Activated T-cell treated with anti-CD3 and anti-CD28 coated beads, Interleukin-2, amount 50 U/mL, for 4 hours (primary cell): Measurements from ENCODE around the gene NOL9. TPM values are rescaled to one million over a fixed set of nuclear protein-coding genes. Genes with fewer than 3 reads are reported as not detected.

Experiments
- ATAC-seq, 2 donors: fragments of 200-7000 bp; cut with Tn5 transposase; one replicate each; pipeline ENCODE4 v1.10.0; 2021
- DNase-seq: peaks from one replicate; pipeline ENCODE4 v3.0.0-alpha.2; 2020
- H3K27me3 Mint-ChIP-seq: one replicate; pipeline ENCODE4 v1.8.0; 2021; ENCODE audit warnings: low read depth, mixed read lengths
- H3K36me3 Mint-ChIP-seq: one replicate; pipeline ENCODE4 v1.8.0; 2022; ENCODE audit warnings: mixed read lengths; ENCODE audit not compliant: insufficient read depth
- H3K4me1 Mint-ChIP-seq: one replicate; pipeline ENCODE4 v1.8.0; 2021; ENCODE audit warnings: low read depth, mixed read lengths
- H3K4me3 Mint-ChIP-seq: one replicate; pipeline ENCODE4 v1.8.0; 2021; ENCODE audit warnings: mild to moderate bottlenecking, moderate library complexity, mixed read lengths
- H3K9me3 Mint-ChIP-seq: one replicate; pipeline ENCODE4 v1.8.0; 2021; ENCODE audit warnings: mixed read lengths
- total RNA-seq, 3 donors: library from RNA; stranded (reverse); gene quantifications; one replicate each; pipeline ENCODE4 v1.2.1, GENCODE V29; 2021

The NOL9 gene
- total RNA-seq, 3 donors from 2014 or later: 69.3 to 80.2 (median 76.5) TPM

- H3K4me3 Mint-ChIP-seq: no peak overlapping the region
- peaks cover 2% of the 10 kb centered on the region for H3K36me3 Mint-ChIP-seq
- DNase-seq (no peak), ATAC-seq (no peak)
- H3K9me3 Mint-ChIP-seq: no peaks in the 10 kb centered on the region
- H3K27me3 Mint-ChIP-seq: no peaks in the 10 kb centered on the region
- H3K4me1 Mint-ChIP-seq: peaks cover 38% of the 10 kb centered on the region
Measured at GRCh38 chr1:6584126-6585080, 30.1 kb upstream of the NOL9 start.

GRCh38 chr1:6582370-6582769 lies 28.1 kb upstream of the NOL9 start:
- Mint-ChIP-seq H3K27me3 (no peaks in the 10 kb centered on the region), H3K9me3 (no peaks in the 10 kb centered on the region), H3K4me1 (peaks cover 40% of the 10 kb centered on the region), H3K36me3 (no peaks in the 10 kb centered on the region), H3K4me3 (peak overlapping the region; percentile 88)
- DNase-seq (no peak), ATAC-seq (no peak)

DNA sequence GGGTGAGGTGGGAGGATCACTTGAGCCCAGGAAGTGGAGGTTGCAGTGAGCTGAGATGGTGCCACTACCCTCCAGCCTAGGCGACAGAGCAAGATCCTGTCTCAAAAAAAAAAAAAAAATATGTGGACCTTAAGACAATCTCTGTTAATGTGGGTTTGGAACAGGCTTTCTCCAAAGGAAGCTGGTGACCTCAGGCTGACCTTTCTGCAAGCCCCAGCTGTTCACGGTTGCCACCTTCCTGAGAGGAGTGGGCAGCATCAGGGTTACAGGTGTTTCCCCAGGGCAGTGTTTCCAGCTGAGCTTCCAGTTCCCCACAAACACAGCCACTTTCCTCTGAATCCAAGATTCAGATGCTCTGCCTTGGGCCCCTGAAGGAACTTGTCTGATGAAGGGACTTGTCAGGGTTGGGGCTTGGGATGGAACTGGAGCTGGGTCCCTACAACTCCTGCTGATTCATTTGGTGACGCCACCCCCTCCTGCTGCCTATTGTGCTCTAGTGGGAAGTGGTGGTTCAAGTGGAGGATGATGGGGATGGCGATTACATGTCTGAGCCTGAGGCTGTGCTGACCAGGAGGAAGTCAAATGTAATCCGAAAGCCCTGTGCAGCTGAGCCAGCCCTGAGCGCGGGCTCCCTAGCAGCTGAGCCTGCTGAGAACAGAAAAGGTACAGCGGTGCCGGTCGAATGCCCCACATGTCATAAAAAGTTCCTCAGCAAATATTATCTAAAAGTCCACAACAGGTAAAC lies 27.4 kb upstream of the NOL9 start:
- no peaks in the 10 kb centered on the region for H3K9me3 Mint-ChIP-seq
- no peak for DNase-seq
- ATAC-seq: no peak
- H3K36me3 Mint-ChIP-seq: no peaks in the 10 kb centered on the region
- H3K27me3 Mint-ChIP-seq: no peaks in the 10 kb centered on the region
- H3K4me1 Mint-ChIP-seq: peaks cover 40% of the 10 kb centered on the region
- peak overlapping the region; percentile 88 for H3K4me3 Mint-ChIP-seq

DNA sequence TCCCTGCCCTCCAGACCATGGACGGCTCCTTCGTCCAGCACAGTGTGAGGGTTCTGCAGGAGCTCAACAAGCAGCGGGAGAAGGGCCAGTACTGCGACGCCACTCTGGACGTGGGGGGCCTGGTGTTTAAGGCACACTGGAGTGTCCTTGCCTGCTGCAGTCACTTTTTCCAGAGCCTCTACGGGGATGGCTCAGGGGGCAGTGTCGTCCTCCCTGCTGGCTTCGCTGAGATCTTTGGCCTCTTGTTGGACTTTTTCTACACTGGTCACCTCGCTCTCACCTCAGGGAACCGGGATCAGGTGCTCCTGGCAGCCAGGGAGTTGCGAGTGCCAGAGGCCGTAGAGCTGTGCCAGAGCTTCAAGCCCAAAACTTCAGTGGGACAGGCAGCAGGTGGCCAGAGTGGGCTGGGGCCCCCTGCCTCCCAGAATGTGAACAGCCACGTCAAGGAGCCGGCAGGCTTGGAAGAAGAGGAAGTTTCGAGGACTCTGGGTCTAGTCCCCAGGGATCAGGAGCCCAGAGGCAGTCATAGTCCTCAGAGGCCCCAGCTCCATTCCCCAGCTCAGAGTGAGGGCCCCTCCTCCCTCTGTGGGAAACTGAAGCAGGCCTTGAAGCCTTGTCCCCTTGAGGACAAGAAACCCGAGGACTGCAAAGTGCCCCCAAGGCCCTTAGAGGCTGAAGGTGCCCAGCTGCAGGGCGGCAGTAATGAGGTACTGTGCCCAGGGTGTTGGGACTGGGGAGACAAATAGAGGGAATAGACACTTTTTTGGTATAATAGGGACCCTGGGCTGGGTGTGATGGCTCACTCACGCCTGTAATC lies 26.5 kb upstream of the NOL9 start:
- no peak for ATAC-seq
- no peaks in the 10 kb centered on the region for H3K36me3 Mint-ChIP-seq
- peak overlapping the region; percentile 88 for H3K4me3 Mint-ChIP-seq
- H3K27me3 Mint-ChIP-seq: no peaks in the 10 kb centered on the region
- H3K4me1 Mint-ChIP-seq: peaks cover 40% of the 10 kb centered on the region
- DNase-seq: no peak
- no peaks in the 10 kb centered on the region for H3K9me3 Mint-ChIP-seq

GRCh38 chr1:6580119-6580592 lies 25.8 kb upstream of the NOL9 start:
- Mint-ChIP-seq H3K36me3 (no peaks in the 10 kb centered on the region), H3K27me3 (no peaks in the 10 kb centered on the region), H3K9me3 (no peaks in the 10 kb centered on the region), H3K4me3 (peak overlapping the region; percentile 88), H3K4me1 (peaks cover 40% of the 10 kb centered on the region)
- peak; percentile 13 to 47 for ATAC-seq
- DNase-seq: no peak

DNA sequence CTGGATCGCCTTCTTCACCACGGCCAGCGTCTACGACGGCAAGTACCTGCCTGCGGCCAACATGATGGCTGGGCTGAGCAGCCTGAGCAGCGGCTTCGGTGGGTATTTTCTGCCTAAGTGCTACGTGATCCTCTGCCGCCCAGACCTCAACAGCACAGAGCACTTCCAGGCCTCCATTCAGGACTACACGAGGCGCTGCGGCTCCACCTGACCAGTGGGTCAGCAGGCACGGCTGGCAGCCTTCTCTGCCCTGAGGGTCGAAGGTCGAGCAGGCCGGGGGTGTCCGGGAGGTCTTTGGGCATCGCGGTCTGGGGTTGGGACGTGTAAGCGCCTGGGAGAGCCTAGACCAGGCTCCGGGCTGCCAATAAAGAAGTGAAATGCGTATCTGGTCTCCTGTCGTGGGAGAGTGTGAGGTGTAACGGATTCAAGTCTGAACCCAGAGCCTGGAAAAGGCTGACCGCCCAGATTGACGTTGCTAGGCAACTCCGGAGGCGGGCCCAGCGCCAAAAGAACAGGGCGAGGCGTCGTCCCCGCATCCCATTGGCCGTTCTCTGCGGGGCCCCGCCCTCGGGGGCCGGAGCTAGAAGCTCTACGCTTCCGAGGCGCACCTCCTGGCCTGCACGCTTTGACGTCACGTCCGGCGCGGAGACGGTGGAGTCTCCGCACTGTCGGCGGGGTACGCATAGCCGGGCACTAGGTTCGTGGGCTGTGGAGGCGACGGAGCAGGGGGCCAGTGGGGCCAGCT lies 25.2 kb upstream of the NOL9 start, which contains the start of gene ZBTB48:
Gene ZBTB48, plus strand, starts transcription at position 621 of the 745 bp plus-strand sequence. CDS start 616 bp downstream, outside the sequence.
- DNase-seq: peak; percentile 96
- Mint-ChIP-seq H3K4me3 (peak within 1 kb of the TSS; percentile 88), H3K9me3 (no peaks in the 10 kb centered on the region), H3K36me3 (no peaks in the 10 kb centered on the region), H3K27me3 (no peaks in the 10 kb centered on the region), H3K4me1 (peaks cover 35% of the 10 kb centered on the region)
- peak; percentile 99 for ATAC-seq

- H3K36me3 Mint-ChIP-seq: no peaks in the 10 kb centered on the region
- no peaks in the 10 kb centered on the region for H3K27me3 Mint-ChIP-seq
- ATAC-seq: no peak
- H3K4me1 Mint-ChIP-seq: peaks cover 31% of the 10 kb centered on the region
- no peaks in the 10 kb centered on the region for H3K9me3 Mint-ChIP-seq
- peak overlapping the region; percentile 88 for H3K4me3 Mint-ChIP-seq
- no peak for DNase-seq
Measured at GRCh38 chr1:6578624-6579373, 24.5 kb upstream of the NOL9 start.

- Mint-ChIP-seq H3K27me3 (no peaks in the 10 kb centered on the region), H3K9me3 (no peaks in the 10 kb centered on the region), H3K36me3 (no peaks in the 10 kb centered on the region), H3K4me1 (peaks cover 31% of the 10 kb centered on the region), H3K4me3 (no peak overlapping the region)
- ATAC-seq (no peak), DNase-seq (no peak)
Measured at GRCh38 chr1:6577831-6578525, 23.7 kb upstream of the NOL9 start.

DNA sequence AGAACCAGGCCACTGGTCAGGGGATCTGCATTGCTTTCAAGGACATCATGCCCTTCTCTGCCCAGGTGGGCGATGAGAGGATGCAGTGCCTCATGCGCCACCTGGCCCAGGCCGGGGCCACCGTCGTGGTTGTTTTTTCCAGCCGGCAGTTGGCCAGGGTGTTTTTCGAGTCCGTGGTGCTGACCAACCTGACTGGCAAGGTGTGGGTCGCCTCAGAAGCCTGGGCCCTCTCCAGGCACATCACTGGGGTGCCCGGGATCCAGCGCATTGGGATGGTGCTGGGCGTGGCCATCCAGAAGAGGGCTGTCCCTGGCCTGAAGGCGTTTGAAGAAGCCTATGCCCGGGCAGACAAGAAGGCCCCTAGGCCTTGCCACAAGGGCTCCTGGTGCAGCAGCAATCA lies 20.5 kb upstream of the NOL9 start:
- Mint-ChIP-seq H3K36me3 (no peaks in the 10 kb centered on the region), H3K4me1 (peaks cover 8% of the 10 kb centered on the region), H3K9me3 (no peaks in the 10 kb centered on the region), H3K27me3 (peaks cover 5% of the 10 kb centered on the region), H3K4me3 (no peak overlapping the region)
- DNase-seq (no peak), ATAC-seq (no peak)

DNA sequence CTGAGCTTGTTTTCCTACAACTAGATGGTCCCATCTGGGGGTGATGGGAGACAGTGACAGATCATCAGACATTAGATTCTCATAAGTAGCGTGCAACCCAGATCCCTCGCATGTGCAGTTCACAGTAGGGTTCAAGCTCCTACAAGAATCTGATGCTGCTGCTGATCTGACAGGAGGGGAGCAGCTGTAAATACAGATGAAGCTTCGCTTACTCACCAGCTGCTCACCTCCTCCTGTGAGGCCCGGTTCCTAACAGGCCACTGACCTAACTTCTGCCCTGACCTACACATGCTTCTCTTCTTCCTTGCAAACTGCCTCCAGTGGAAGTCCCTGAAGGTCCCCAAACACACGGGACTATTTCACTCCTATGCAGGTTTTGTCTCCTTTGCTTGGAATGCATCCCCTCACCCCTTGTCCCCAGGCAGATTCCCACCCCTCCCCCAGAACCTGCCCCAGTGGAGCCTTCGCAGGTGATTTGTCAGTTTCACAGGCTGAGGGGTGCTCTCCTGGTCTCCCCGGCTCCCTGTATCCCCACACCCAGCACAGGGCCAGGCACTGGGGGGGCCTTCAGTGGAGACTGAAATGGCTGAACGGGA lies 19.8 kb upstream of the NOL9 start:
- no peaks in the 10 kb centered on the region for H3K9me3 Mint-ChIP-seq
- DNase-seq (no peak), ATAC-seq (no peak)
- peaks cover under 1% of the 10 kb centered on the region for H3K4me1 Mint-ChIP-seq
- no peaks in the 10 kb centered on the region for H3K36me3 Mint-ChIP-seq
- peaks cover 5% of the 10 kb centered on the region for H3K27me3 Mint-ChIP-seq
- no peak overlapping the region for H3K4me3 Mint-ChIP-seq

DNA sequence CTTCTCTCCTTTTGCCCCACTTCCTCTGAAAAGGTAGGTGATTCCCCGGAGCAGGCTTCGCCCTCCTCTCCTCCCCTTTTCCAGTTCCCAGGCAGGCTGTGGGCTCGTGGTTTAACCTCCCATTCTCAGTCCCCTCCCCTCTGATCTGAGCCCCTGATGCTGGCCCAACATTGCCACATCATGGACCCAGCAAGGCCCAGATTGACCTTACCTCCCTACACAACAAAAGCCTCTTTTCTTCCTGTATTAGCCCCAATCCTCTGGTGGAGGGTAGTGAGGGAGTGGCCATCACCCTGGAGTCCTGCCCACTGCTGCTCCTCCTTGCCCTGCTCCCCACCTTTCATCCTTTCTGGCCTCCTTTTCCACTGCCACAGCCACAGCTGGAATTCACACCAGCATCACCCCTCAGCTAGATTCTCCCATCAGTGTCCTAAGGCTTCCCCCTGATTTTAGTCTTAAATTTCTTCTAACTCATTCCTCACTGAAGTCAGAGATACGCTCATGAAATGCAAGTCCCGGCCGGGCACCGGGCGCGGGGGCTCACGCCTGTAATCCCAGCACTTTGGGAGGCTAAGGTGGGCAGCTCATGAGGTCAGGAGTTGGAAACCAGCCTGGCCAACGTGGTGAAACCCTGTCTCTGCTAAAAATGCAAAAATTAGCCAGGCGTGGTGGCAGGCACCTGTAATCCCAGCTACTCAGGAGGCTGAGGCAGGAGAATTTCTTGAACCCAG lies 18.5 kb upstream of the NOL9 start:
- H3K4me1 Mint-ChIP-seq: no peaks in the 10 kb centered on the region
- H3K9me3 Mint-ChIP-seq: no peaks in the 10 kb centered on the region
- no peaks in the 10 kb centered on the region for H3K36me3 Mint-ChIP-seq

DNA sequence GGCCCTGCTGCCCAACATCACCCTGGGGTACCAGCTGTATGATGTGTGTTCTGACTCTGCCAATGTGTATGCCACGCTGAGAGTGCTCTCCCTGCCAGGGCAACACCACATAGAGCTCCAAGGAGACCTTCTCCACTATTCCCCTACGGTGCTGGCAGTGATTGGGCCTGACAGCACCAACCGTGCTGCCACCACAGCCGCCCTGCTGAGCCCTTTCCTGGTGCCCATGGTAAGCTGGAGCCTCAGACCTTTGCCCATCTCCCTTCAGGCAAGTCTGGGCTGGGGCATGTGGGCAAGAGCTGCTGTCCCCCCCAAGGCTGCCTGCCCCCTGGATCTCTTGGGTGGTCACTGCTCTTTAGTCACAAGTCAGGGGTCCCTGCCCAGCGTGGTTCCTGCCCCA lies 16.7 kb upstream of the NOL9 start:
- H3K4me1 Mint-ChIP-seq: no peaks in the 10 kb centered on the region
- DNase-seq: no peak
- no peaks in the 10 kb centered on the region for H3K36me3 Mint-ChIP-seq
- H3K27me3 Mint-ChIP-seq: peaks cover 5% of the 10 kb centered on the region
- H3K9me3 Mint-ChIP-seq: no peaks in the 10 kb centered on the region
- no peak overlapping the region for H3K4me3 Mint-ChIP-seq
- no peak for ATAC-seq

More for the DNA sequence above, 18.5 kb upstream of the NOL9 start:
- H3K27me3 Mint-ChIP-seq: peaks cover 5% of the 10 kb centered on the region
- H3K4me3 Mint-ChIP-seq: no peak overlapping the region
- ATAC-seq (no peak), DNase-seq (no peak)
